ENCODE results near the gene CKS1B.
A peak's percentile ranks its signal among the peaks of the same experiment; 100 is the strongest.

Gene CKS1B

DNA sequence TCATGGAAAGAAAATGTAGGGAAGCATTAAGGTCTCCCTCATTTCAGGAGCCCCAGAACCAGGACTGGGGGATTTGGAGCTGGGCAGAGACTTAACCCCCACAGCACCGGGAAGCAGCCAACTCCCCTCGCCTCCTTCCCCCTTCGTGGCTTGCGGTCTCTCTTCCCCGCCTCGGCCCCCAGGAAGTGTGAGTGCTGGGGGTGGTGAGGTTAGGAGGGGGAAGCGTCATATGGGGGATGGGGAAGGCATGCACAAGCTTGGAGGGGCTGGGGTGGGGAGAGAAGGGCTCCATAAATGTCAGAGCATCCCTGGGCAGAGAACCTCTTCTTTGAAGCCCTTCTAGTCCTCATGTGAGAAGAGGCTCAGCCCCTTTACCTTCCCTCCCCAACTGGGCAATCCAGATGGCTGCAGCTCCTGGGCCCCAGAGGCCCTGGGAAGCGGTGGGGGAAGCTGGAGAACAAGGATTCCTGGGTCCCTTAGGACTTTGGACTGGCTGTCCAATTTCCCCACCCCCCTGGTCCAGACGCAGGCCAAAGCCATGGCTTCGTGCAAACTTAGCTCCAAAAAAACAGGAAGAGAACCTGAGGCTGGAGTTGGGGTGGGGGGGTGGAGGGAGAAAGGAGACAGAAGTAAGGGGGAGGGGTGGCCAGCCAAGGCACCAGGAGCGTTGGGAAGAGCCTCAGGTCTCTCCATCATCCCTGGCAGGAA is 35.9 kb downstream of the CKS1B start:
- Histone ChIP-seq H3K4me1 (ENCODE audit: control insufficient read depth, low read depth, low read length) (peaks cover 16% of the 10 kb centered on the region), H4K5ac (ENCODE audit: low read length) (no peak overlapping the region), H3K4me2 (ENCODE audit: low read length) (no peak overlapping the region), H3K36me3 (ENCODE audit: control insufficient read depth, insufficient read depth, low read length) (no peaks in the 10 kb centered on the region), H3K4ac (ENCODE audit: low read depth, low read length) (no peak overlapping the region), H2BK15ac (replicated peaks; ENCODE audit: low read depth) (no peak overlapping the region), H4K8ac (ENCODE audit: low read depth, low read length) (no peak overlapping the region), H3K18ac (ENCODE audit: low read length) (no peak overlapping the region), H3K9ac (ENCODE audit: low read length) (no peak overlapping the region), H2BK120ac (ENCODE audit: low read depth, low read length) (no peak overlapping the region), H3K27ac (ENCODE audit: low read depth, low read length) (no peak overlapping the region), H3K56ac (ENCODE audit: low read length) (no peak overlapping the region), H2BK5ac (ENCODE audit: low read length) (no peak overlapping the region), H3K79me2 (ENCODE audit: control insufficient read depth, insufficient read depth, low read length) (peaks cover 5% of the 10 kb centered on the region), H3K79me1 (ENCODE audit: low read length) (peaks cover 2% of the 10 kb centered on the region), H2AK5ac (ENCODE audit: low read length) (no peak overlapping the region), H3K23ac (ENCODE audit: low read length) (no peak overlapping the region), H3K4me3 (ENCODE audit: low read length) (no peak overlapping the region), H3K27me3 (ENCODE audit: insufficient read depth, low read length, poor library complexity) (no peaks in the 10 kb centered on the region)
- DNase-seq = no peak
- no CpG with 5 or more reads among the region's 11 CpGs for WGBS (ENCODE audit: extremely low coverage, insufficient coverage, low lambda C conversion rate)

DNA sequence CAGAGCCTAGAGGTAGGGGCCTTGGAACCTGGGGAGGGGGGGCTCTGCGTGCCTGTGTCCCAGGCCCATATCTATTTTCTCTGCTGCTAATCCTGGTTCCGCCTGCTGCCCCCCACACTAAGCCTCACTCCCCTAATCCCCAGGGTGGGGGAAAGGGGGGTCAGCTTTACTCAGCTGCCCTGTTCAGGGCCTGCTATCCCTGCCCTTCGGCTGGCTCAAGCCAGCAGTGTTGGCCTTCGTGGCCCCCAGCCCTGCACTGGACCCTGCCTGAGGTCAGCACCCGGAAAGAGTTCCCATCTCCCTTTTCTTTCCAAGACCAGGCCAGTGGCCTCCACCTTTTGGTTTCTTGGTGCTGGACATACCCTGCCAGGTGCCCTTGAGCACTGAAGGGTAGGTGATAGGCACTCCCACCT is 36.5 kb downstream of the CKS1B start:
- Histone ChIP-seq H3K79me2 (ENCODE audit: control insufficient read depth, insufficient read depth, low read length) (peaks cover 3% of the 10 kb centered on the region), H3K27ac (ENCODE audit: low read depth, low read length) (no peak overlapping the region), H3K4ac (ENCODE audit: low read depth, low read length) (no peak overlapping the region), H4K8ac (ENCODE audit: low read depth, low read length) (no peak overlapping the region), H2BK15ac (replicated peaks; ENCODE audit: low read depth) (no peak overlapping the region), H3K56ac (ENCODE audit: low read length) (peak overlapping the region; percentile 38), H3K4me3 (ENCODE audit: low read length) (no peak overlapping the region), H4K5ac (ENCODE audit: low read length) (no peak overlapping the region), H3K27me3 (ENCODE audit: insufficient read depth, low read length, poor library complexity) (no peaks in the 10 kb centered on the region), H3K9ac (ENCODE audit: low read length) (no peak overlapping the region), H3K36me3 (ENCODE audit: control insufficient read depth, insufficient read depth, low read length) (no peaks in the 10 kb centered on the region), H3K79me1 (ENCODE audit: low read length) (peaks cover 2% of the 10 kb centered on the region), H3K18ac (ENCODE audit: low read length) (no peak overlapping the region), H2AK5ac (ENCODE audit: low read length) (no peak overlapping the region), H3K4me1 (ENCODE audit: control insufficient read depth, low read depth, low read length) (peaks cover 16% of the 10 kb centered on the region), H3K4me2 (ENCODE audit: low read length) (no peak overlapping the region), H2BK120ac (ENCODE audit: low read depth, low read length) (no peak overlapping the region), H2BK5ac (ENCODE audit: low read length) (no peak overlapping the region), H3K23ac (ENCODE audit: low read length) (no peak overlapping the region)
- WGBS (ENCODE audit: extremely low coverage, insufficient coverage, low lambda C conversion rate) = no CpG with 5 or more reads among the region's 5 CpGs
- DNase-seq = no peak

DNA sequence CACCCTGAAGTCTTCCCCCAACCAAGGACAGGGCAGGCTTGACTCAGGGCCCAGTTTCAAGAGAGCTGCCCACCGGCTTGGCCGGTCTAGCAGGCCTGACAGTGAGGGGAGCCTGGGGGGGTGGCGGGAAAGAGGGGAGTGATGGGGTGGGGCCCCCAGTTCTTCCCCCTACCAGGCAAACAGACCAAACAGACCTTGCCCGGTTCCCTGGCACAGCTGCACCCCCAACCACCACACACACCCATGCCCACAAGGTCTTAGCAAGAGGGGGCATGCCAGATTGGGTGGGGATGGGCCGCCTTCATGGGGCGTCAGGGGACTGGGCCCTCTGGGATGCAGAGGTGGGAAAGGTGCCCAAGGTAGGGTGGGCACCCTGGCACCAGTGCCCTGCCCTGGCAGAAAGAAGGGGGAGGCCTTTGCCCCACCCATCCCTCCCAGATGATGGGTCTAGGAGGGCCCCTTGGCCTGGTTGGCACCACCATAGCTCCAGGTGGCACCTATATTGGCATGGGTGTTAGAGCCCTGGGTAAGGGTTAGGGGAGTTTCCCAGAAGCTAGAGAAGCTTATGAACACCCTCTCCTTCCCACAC is 37.0 kb downstream of the CKS1B start:
- no CpG with 5 or more reads among the region's 6 CpGs for WGBS (ENCODE audit: extremely low coverage, insufficient coverage, low lambda C conversion rate)
- Histone ChIP-seq H3K4me1 (ENCODE audit: control insufficient read depth, low read depth, low read length) (peaks cover 16% of the 10 kb centered on the region), H3K23ac (ENCODE audit: low read length) (no peak overlapping the region), H3K4me3 (ENCODE audit: low read length) (no peak overlapping the region), H2BK120ac (ENCODE audit: low read depth, low read length) (no peak overlapping the region), H3K9ac (ENCODE audit: low read length) (no peak overlapping the region), H3K79me2 (ENCODE audit: control insufficient read depth, insufficient read depth, low read length) (peaks cover 3% of the 10 kb centered on the region), H3K79me1 (ENCODE audit: low read length) (peaks cover 2% of the 10 kb centered on the region), H3K36me3 (ENCODE audit: control insufficient read depth, insufficient read depth, low read length) (no peaks in the 10 kb centered on the region), H3K56ac (ENCODE audit: low read length) (peak overlapping the region; percentile 54), H3K27me3 (ENCODE audit: insufficient read depth, low read length, poor library complexity) (no peaks in the 10 kb centered on the region), H2AK5ac (ENCODE audit: low read length) (no peak overlapping the region), H3K4ac (ENCODE audit: low read depth, low read length) (no peak overlapping the region), H4K8ac (ENCODE audit: low read depth, low read length) (no peak overlapping the region), H2BK15ac (replicated peaks; ENCODE audit: low read depth) (no peak overlapping the region), H2BK5ac (ENCODE audit: low read length) (no peak overlapping the region), H3K27ac (ENCODE audit: low read depth, low read length) (no peak overlapping the region), H4K5ac (ENCODE audit: low read length) (no peak overlapping the region), H3K18ac (ENCODE audit: low read length) (no peak overlapping the region), H3K4me2 (ENCODE audit: low read length) (no peak overlapping the region)
- no peak for DNase-seq

DNA sequence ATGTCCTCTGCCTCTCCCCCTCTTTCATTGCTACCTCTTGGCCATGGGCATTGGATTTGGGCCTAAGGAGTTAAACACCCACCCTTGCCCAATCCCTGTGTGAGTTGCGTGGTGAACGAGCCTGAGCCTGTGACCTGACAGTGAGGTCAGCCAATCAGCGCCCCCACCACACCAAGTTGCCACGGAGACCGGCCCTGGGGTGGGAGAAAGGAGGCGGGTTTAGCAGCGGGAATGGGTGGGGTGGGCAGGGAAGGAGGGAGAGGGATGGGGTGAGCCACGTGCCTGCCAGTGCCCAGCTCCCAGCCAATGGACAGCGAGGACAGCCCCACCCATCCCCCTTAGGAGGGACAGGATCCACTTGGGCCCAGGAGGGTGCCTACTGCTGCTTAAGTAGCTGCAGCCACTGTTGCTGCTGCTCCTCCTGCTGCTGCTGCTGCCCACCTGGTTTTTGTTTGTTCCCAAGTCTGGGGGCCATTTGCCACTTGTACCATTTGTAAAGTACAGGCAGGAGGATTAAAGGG is 37.6 kb downstream of the CKS1B start:
- Histone ChIP-seq H3K56ac (ENCODE audit: low read length) (peak overlapping the region; percentile 54), H3K4me3 (ENCODE audit: low read length) (no peak overlapping the region), H2AK5ac (ENCODE audit: low read length) (no peak overlapping the region), H3K27ac (ENCODE audit: low read depth, low read length) (no peak overlapping the region), H4K8ac (ENCODE audit: low read depth, low read length) (no peak overlapping the region), H3K27me3 (ENCODE audit: insufficient read depth, low read length, poor library complexity) (no peaks in the 10 kb centered on the region), H3K4me2 (ENCODE audit: low read length) (no peak overlapping the region), H3K36me3 (ENCODE audit: control insufficient read depth, insufficient read depth, low read length) (no peaks in the 10 kb centered on the region), H3K79me1 (ENCODE audit: low read length) (peaks cover 2% of the 10 kb centered on the region), H3K4ac (ENCODE audit: low read depth, low read length) (no peak overlapping the region), H2BK120ac (ENCODE audit: low read depth, low read length) (no peak overlapping the region), H3K9ac (ENCODE audit: low read length) (peak overlapping the region; percentile 25), H3K23ac (ENCODE audit: low read length) (no peak overlapping the region), H2BK15ac (replicated peaks; ENCODE audit: low read depth) (no peak overlapping the region), H3K79me2 (ENCODE audit: control insufficient read depth, insufficient read depth, low read length) (peaks cover under 1% of the 10 kb centered on the region), H3K18ac (ENCODE audit: low read length) (no peak overlapping the region), H4K5ac (ENCODE audit: low read length) (no peak overlapping the region), H2BK5ac (ENCODE audit: low read length) (peak overlapping the region; percentile 12), H3K4me1 (ENCODE audit: control insufficient read depth, low read depth, low read length) (peaks cover 17% of the 10 kb centered on the region)
- DNase-seq = peak; percentile 94
- no CpG with 5 or more reads among the region's 9 CpGs for WGBS (ENCODE audit: extremely low coverage, insufficient coverage, low lambda C conversion rate)

DNA sequence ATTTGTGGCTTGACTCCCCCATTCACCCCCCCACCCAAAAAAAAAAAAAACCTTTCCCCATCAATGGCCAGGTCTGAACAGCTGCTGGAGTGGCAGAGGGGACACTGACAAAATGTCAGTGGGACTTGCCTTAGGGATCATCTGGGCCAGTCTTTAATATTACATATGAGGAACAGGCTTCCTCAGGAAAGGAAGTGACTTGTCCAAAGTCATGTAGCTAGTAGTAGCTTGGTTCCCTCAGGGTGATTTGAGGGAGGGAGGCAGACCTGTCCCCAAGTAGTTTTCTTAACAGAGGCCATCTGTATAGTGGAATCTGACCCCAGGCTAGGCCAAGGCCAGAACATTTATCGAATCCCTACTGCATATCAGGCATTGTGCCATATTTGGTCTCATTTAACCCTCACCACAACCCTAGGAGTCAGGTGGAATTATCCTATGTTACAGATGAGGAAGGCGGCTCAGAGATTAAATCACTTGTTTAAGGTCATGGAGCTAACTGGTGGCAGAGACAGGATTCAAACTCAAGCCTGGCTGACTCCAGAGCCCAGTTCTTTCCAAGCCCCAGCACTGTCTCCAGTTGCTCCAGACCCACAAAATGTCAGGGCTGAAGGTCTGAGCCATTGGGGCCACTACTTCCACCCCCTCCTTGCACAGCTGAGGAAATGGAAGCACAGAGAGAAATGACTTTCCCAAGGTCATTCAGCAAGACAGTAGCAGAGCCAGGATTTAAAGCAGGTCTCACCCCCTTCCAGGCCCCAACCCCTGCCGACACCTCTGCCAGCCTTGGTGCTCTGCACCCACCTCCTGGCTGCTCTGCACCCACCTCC is 38.5 kb downstream of the CKS1B start:
- Histone ChIP-seq H3K27me3 (ENCODE audit: insufficient read depth, low read length, poor library complexity) (no peaks in the 10 kb centered on the region), H3K4me3 (ENCODE audit: low read length) (no peak overlapping the region), H3K36me3 (ENCODE audit: control insufficient read depth, insufficient read depth, low read length) (no peaks in the 10 kb centered on the region), H2BK120ac (ENCODE audit: low read depth, low read length) (no peak overlapping the region), H3K4ac (ENCODE audit: low read depth, low read length) (no peak overlapping the region), H4K8ac (ENCODE audit: low read depth, low read length) (no peak overlapping the region), H3K79me2 (ENCODE audit: control insufficient read depth, insufficient read depth, low read length) (no peaks in the 10 kb centered on the region), H2AK5ac (ENCODE audit: low read length) (no peak overlapping the region), H4K5ac (ENCODE audit: low read length) (no peak overlapping the region), H3K4me1 (ENCODE audit: control insufficient read depth, low read depth, low read length) (peaks cover 20% of the 10 kb centered on the region), H3K4me2 (ENCODE audit: low read length) (no peak overlapping the region), H3K79me1 (ENCODE audit: low read length) (peaks cover 2% of the 10 kb centered on the region), H3K23ac (ENCODE audit: low read length) (no peak overlapping the region), H3K56ac (ENCODE audit: low read length) (peak overlapping the region; percentile 62), H2BK15ac (replicated peaks; ENCODE audit: low read depth) (no peak overlapping the region), H3K18ac (ENCODE audit: low read length) (no peak overlapping the region), H3K27ac (ENCODE audit: low read depth, low read length) (no peak overlapping the region), H3K9ac (ENCODE audit: low read length) (no peak overlapping the region), H2BK5ac (ENCODE audit: low read length) (no peak overlapping the region)
- DNase-seq = no peak
- WGBS (ENCODE audit: extremely low coverage, insufficient coverage, low lambda C conversion rate) = no CpG with 5 or more reads among the region's 3 CpGs
